ENCODE results near the gene CDH4.

The CDH4 gene

DNA sequence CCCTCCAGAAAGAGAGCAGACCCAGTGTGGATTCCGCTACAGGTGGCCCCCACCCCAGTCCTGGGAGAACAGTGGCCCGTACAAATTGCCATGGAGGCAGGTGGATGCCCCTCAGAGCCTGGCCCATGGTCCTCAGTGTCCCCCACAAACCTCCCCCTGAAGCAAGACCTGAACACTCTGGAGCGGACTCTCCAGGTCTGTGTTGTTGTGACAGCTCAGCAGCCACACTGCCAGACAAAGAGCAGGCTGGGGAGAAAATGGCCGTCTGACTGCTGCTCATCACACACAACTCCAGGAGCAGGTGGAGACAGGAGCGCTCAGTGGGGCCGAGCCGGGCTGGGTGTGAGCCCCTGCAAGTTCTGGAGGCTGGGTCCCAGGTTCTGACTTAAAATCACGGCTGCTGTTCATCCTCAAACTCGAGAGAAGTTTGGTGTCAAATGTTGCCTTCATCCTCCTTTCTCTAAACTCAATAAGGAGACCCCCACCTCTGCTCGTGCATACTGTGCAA lies 241.8 kb downstream of the CDH4 start:
- DNase-seq (ENCODE audit: low read depth): no peak

DNA sequence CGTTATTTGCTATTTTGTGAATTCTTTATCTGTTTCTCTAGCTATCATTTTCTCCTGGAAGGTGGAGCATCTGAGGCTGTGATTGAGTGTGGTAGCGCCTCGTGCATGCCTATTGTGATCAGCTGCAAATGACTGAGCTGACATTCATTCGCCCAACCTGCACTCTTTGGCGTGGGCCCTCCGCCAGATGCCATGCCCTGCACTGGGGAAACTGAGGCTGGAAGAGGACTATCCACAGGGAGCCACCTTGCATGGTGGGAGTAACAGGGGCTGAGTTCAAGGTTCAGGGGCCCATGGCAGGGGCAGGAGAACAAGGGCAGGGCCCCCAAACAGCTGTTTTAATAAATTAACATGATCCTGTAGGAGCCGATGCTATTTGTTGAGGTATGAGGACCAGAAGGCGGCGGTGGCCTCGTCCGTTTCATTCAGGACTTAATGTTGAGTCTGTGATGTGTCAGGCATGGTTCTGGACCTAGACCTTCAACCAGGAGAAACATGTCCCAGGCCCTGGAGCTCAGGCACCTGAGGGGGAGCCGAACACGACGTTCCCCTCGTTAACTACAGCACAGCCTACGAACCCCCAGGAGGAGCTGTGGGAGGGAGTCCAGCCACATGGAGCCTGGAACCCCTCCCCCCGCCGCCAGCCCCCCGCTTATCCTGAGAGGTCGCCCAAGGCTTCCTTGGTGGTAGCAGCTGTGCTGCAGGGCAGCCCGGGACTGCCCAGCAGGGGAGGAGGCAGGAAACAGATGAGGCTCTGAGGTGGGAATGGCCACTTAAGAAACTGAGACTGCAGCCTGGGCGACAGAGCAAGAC lies 242.9 kb downstream of the CDH4 start:
- no peak for DNase-seq (ENCODE audit: low read depth)

DNA sequence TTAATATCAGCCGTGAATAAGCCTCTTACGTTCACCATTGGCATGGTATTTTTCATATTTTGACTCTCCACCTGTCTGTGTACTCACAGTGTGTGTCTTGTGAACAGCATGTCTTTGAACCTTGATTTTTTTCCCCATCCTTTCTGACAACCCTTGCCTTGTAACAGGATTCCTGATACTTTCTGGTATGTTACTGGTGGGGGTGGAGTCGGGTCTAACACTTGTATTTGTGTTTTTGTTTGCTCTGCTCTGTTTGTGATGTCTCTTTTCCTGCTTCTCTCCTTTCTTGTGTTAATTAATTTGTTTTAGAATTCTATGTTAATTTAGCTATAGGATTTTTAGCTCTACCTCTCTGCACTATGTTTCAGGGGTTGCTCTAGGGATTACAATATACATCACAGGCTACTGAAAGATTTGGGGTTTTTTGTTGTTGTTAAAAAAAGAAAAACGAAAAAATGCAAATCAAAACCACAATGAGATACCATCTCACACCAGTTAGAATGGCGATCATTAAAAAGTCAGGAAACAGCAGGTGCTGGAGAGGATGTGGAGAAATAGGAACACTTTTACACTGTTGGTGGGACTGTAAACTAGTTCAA lies 245.1 kb downstream of the CDH4 start:
- no peak for DNase-seq (ENCODE audit: low read depth)

DNA sequence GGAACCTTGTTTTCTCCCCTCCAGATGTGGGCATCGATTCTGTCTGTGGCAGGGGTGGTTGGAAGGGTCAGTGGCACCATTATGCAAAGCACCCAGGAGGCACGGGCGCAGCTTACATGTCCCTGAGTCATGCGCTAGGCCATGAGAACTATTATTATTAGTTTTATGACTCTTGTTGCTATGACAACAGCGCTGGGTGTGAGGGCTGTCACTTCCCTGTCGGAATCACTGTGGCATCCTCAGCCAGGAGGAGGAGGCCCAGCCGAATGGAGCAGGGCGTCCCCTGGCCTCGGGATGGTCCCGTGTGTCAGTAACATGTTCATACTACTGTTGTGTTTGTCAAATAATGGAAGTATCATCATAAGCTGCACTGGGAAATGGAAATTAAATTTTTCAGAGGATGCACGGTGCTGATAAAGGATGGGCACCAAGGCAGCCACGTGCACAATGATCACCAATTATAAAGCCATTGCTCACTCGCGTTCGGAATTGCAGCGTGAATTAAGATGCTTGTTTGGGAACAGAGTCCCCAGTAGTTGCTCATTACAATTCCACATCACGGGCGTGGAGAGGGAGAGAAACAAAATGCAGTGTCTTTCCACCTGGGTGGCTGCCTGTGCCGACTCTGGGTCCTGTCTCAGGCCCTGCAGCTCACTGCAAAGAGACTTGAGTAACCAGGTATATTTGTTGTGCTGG lies 247.9 kb downstream of the CDH4 start:
- DNase-seq (ENCODE audit: low read depth): no peak

DNA sequence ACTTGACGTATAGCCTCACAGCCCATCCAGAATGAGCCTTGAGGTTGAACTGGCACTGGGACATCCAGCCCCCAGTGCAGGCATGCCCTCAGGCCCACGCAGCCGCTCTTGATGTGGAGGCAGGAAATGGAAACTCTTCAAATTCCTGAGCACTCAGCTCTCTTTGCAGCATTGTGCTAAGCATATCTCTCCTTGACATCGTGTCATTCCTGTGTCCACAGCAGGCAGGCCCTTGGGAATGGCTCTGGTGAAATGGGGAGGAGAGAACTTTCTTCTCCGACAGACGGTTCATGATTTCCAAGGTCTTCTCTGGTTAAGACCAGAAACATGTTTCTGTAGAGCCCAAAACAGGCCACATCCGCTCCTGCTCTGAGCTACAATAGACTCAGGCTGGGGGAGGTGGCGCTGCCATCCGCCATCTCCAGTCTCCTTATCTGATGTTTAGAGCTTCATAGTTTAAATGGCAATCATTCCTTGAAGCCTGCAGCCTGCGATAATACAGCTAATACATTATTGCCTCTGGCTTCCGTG lies 248.8 kb downstream of the CDH4 start:
- no peak for DNase-seq (ENCODE audit: low read depth)

DNA sequence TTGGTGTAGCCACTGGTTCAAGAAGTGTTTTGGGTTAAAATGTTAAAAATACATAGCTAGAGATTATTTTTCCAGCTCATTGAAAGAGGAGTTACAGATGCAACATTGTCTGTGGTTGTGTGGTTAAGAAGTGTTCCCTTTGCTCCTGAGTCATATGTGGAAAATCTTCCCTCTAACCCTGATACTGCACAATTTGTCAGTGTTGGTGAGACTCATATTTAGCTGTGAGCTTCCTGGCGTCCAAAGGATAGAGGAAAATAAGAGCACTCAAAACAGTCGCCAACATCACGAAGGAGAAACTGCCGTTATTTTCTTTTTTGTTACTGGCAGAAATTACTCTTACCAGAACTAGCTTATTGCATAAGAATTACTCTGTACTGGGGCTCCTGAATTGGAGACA lies 250.4 kb downstream of the CDH4 start:
- no peak for DNase-seq (ENCODE audit: low read depth)

DNA sequence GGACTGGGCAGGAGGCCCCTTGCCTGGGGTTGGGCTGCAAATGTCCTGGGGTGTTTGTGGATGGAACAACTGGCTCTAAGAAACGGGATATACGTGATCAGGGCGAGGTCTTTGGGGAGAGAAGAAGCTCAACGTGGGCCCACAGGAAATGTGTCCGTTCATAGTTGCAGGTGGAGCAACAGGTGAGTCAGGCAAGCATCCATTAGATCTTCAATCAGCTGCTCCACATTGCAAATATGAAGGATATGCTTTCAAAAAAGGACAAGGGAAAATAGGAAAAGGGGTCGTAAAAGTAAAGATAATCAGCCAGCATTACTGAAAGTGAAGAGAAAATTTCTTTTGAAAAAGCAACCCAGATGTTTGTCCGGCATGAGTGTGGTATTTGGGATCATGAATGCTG lies 251.0 kb downstream of the CDH4 start:
- DNase-seq (ENCODE audit: low read depth): no peak

DNA sequence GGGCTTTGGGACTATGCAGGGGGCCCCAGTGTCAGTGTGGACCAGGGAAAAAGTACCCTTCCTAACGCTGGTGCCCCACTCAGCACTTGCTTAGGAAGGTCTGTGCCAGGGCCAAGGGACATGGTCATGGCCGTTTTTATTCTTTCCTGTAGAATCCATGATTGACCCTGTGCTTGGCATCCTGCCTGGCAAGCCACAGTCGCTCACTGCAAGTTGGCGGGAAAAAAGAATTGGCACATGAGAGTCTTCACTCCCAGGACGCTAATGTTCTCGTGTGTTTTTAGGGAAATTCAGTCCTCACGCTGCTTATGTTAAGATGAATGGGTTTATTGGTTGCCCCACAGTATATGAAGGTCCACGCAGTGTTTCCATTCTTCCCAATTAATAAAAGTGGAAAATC lies 253.4 kb downstream of the CDH4 start:
- no peak for DNase-seq (ENCODE audit: low read depth)

DNA sequence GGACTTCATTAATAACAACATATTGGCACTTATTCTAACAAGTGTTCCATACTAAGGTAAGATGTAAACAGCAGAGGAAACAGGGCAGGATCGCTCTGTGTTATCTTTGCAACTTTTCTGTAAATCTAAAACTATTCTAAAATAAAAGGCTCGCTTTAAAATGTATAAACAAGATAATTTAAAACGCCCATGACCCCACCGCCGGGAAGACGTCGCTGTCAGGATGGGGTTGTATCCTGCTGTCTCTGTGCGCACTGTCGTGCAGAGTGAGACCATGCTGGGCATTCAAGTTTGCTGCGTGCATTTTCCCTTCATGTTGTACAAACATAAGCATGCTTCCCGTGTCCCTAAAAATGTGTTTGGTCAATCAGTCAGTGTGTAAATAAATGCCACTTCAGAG lies 255.7 kb downstream of the CDH4 start:
- DNase-seq (ENCODE audit: low read depth): no peak

DNA sequence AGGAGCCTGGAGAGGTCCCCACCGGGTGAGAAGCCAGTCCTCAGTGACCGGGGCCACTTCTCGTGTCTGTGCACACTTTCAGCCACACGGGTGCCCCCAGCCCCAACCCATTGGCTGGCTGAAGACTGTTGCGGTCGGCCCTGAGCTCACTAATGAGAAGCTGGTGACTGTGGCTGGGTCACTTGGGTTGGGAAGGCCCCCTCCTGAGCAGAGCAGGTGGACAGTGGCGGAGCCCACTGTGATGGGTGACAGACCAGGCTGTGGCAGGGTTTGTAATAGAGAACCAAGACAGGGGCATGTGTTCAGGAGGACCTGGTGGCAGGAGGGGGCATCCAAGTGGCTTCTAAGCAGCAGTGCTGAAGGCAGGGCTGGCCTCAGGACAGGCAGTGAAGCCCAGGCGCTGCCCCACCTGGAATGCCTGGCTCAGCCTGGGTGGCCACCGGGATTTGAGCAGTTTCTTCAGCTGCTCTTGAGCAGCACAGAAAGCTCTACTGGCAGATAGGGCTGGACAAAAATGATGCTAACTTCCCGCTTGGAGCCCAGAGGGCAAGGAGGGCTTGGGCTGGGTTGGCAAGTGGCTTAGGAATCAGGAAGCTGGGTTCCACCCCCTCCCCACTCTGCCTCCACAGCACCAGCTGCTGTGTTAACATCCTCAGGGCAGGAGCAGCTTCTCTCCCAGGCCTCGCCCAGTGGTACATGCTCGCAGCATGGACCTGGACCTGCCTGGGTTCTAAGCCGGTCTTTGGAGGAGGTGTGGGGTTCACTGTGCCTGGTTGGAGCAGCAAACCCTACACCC lies 256.4 kb downstream of the CDH4 start:
- DNase-seq (ENCODE audit: low read depth): no peak

DNA sequence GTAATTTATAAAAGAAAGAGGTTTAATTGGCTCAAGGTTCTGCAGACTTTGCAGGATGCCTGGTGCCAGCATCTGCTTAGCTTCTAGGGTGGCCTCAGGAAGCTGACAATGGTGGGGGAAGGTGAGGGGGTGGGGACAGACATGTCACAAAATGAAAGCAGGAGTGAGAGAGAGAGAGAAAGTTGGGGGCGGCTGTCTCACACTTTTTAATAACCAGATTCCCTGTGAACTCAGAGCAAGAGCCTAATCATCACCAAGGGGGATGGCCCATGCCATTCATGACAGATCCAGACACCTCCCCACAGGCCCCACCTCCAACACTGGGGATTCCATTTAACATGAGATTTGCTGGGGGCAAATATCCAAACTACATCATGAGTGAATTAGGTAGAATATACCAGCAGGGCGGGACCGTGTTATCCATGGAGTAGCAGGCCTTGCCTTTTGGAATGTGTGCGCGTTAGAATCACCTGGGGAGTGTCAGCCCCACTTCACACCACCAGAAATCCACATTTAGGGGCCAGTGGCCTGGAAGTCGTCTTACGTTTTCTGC lies 258.8 kb downstream of the CDH4 start:
- no peak for DNase-seq (ENCODE audit: low read depth)

DNA sequence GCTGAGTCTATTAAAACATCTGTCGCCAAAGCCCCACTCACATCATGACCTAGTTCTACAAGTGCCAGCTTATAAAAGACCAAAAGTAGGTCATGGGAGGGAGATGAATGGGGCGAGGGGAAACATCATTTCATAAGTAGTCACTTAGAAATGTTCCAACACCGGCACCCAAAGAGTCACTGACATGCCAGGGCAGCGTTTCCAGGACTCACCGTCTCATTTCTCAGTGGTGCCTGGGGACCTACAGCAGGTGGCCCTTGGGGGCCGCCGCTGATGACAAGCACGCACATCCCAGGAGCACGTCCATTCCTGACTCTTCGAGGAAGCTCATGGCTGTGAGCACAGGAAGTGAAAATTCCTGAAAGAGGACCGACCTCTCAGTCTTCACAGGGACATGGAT lies 260.4 kb downstream of the CDH4 start:
- DNase-seq (ENCODE audit: low read depth): no peak

DNA sequence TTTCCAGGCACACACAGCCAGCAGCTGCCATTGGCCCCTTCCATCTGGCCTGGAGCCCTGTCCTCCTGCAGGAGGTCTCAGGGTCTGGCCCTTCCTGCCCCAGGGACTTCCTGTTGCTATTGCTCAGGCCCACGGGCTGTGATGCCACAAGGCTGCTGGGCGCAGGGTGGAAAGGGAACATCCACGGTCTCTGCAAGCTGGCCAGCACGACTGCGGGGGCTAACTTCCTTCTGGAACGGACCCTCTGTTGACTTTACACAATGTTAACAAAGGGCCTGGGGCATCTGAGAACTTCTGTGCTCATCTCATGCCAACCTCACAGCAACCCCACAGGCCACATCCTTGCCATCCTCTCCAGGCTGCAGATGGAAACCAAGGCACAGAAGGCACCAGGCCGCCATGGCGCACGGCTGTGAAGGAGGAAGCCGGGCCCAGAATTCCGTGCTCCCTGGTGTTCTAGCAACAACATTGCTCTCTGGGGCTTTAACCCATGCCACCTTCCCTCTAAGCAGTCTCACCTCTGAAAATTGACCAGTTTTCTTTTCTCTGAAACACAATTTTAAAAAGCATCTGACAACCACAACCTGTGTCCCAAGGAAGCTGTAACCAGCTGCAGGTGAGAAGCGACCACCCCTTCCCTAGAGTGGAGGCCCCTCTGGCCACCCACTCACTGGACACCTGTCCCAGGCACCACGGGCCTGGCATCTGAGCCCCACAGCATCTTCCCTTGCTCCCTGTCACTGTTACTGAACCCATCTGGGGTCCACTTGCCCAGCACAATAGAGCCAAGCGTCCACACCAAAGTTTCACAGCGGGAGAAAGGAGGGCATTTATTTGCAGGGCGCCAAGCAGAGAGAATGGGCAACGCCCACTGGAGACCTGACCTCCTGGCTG lies 261.3 kb downstream of the CDH4 start:
- DNase-seq (ENCODE audit: low read depth): no peak

DNA sequence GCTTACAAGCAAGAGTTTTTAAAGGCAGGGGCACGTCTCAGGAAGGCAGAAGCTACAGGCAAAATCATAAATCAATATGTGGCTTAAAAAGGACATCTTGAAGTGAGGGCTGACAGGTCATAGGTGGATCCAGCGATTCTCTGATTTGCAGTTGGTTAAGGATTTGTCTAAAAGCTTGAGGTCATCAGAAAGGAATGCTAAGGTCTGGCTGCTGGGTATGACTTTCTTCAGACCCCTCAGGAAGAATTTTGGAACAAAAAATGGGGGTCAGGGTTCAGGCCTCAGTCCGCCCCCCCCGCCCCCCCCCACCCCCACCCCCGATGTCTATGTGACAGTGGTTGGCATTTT lies 261.9 kb downstream of the CDH4 start:
- no peak for DNase-seq (ENCODE audit: low read depth)

DNA sequence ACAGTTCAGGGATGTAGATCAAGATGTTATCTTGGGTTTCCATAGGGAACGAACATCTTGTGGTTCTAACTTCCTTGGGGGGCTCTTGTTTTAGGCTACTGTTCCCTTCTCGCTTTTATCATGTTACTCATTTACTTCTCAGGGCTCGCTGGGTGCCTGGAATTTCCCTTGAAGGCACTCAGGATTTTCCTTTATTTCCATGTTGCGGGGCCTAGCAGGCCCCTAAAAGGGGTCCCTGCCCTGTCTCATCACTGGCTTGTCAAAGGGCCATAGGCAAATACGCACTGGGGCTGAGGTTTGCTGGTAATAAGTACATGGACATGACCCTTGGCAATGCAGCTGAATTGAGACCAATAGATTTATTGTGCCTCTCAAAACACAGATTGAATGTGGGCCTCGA lies 262.3 kb downstream of the CDH4 start:
- DNase-seq (ENCODE audit: low read depth): no peak

DNA sequence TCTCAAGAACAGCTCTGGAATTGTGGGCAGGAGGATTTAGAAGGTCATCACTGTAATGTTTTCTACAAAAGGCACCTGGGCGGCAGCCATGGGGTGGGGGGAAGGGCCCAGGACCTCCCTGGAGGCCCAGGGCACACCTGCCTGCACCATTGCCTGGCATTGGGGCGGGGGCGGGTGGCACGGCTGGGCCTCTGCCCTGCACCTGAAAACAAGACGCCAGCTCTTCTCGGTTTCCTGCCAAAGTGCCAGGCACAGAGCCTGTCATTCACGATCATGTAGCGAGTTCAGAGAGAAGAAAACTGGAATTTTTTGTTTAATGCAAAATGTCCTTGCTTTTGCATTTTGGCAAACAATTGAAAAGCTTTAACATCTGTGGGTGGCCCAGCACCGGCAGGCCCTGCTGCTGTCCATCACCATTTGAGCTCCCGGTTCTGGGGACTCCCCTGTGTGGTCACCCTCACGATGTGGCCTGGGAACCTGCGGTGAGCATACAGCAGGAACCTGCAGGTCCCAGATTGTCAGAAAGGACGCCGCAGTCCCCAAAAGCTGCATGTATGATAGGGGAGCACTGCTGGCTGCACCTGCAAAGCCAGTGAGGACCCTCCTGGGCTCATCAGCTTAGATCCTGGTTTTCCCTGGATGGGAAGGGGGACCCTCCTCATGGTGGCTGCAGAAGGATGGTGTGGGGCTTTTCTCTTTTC lies 262.9 kb downstream of the CDH4 start:
- DNase-seq (ENCODE audit: low read depth): no peak

DNA sequence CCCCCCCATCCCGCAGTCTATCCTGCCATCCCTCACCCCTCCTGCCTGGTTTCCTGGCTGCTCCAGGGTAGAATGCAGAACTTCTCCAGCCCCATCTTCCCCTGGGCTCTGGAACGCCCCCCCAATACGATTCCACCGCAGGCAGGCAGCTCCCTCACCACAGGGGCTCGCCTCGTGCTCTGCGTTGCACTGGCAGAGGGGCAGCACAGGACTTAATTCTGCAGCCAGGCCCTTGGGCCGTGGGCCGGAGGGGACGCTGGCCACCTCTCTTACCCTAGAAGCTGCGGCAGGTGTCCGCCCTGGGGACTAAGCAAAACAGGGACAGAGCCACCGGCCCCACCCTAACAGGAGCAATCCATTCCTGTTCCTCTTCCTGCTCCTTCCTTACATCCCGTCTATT lies 263.9 kb downstream of the CDH4 start:
- DNase-seq (ENCODE audit: low read depth): no peak

DNA sequence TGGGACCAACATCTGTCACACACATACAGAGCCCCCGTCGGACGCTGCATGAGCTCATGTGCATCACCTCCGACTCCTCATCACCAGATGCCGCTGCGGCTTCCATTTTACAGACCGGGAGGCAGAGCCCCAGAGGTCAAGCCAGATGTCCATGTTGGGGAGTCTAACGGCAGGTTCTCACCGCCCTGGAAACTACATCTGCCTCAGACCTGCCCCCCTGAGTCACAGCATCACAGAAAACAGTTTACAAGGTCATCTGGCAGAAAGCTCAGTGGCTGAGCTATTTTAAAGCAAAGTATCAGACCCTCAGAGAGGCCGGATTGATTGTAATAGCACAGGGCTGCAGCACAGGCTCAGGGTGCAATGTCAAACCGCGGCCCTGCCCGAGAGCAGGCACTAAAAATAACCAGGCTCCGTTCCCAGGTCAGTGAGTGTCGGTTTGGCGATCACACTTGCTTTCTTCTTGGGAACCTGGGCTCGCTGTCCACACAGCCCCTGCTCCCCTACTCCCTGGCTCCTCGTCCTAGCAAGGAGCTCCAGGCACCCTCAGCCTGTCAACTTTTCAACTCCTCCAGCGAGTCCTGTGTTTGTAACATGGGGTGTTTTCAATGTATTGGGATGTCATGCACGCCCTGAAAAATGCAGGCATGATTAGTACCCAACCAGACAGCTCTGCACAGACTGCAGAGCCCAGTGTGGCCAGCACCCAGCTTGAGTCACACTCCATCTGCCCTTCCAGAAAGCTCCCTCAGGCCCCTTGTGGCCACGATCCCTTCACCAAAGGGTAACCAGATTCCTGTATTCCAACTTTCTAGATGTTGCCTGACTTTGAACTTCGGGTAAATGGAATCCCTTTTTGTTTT lies 264.5 kb downstream of the CDH4 start:
- no peak for DNase-seq (ENCODE audit: low read depth)

DNA sequence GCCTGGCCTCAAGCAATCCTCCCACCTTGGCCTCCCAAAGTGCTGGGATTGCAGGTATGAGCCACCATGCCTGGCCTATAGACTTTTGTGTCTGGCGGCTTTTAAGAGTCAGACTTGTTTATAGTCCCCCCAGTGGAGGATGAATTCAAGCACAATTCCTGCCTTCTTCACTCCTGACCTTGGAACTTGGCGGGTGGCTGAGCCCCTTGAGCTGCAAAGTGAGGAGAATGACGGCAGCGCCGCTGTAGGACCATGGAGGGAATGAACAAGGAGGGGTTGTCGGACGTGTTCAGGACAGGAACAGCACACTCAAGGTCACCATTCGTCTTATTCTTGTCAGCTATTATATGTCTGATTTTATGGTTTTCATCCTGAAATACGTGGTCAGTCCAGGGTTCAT lies 265.4 kb downstream of the CDH4 start:
- no peak for DNase-seq (ENCODE audit: low read depth)

Measured in fibroblast of the conjunctiva (primary cell).